NCI-H460 (cell line): ENCODE measurements around the gene ZNF273. TPM values are rescaled to one million over a fixed set of nuclear protein-coding genes. Genes with fewer than 3 reads are reported as not detected.

Experiments used
- DNase-seq: peaks from one replicate; pipeline ENCODE4 v3.0.0-alpha.2; 2016; ENCODE audit warnings: low read depth; ENCODE audit errors: extremely low read depth
- total RNA-seq: library from RNA; depleted of rRNA; stranded (reverse); fragments of >200 nt; shearing (Covaris generic); gene quantifications from 2 replicates; pipeline ENCODE4 v1.2.3, GENCODE V29; 2014

ZNF273 gene
- total RNA-seq, 1 experiment from 2014 or later: 8.2 TPM

DNA sequence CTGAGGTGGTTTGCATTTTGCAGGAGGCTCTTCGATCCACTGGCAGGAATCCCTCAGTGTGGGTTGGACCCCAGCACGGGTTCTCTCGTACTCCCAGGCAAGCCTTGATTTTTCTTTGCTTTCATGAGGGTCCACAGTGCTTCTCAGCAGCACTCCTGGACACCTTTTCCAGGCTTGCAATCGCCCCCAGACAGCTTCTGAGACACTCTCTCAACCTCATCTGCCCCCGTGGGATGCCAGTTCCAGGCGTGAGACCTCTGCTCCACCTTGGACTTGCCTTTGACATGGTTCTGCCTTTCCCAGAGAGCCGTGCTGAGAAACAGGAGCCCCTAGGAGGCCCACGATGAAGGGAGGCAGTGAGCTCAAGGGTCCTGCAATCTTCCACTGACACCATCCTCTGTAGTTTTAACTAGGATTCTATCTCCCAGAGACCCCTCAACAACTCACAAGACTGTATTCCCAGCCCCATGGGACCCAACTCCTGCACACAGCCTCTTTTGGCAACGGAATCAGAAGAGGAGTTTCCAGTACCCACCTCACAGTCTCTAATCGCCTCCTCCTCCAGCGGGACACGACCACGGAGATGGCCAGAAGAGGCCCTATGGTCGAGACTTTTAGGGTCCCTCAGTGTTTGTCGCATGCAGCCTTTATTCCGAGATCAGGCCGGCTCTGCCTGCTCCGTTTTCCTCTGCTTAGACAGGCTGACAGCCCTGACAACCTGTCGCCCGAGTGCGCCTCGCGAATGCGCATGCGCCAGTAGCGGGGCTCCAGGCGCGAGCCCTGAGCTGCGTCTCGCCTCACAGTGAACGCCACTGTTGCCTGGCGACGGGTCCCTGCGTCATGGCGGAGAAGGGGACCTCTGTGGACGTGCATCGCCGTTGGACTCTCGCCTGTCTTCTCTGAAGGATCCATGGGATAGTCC lies 26.0 kb upstream of the ZNF273 start:
- no peak for DNase-seq

DNA sequence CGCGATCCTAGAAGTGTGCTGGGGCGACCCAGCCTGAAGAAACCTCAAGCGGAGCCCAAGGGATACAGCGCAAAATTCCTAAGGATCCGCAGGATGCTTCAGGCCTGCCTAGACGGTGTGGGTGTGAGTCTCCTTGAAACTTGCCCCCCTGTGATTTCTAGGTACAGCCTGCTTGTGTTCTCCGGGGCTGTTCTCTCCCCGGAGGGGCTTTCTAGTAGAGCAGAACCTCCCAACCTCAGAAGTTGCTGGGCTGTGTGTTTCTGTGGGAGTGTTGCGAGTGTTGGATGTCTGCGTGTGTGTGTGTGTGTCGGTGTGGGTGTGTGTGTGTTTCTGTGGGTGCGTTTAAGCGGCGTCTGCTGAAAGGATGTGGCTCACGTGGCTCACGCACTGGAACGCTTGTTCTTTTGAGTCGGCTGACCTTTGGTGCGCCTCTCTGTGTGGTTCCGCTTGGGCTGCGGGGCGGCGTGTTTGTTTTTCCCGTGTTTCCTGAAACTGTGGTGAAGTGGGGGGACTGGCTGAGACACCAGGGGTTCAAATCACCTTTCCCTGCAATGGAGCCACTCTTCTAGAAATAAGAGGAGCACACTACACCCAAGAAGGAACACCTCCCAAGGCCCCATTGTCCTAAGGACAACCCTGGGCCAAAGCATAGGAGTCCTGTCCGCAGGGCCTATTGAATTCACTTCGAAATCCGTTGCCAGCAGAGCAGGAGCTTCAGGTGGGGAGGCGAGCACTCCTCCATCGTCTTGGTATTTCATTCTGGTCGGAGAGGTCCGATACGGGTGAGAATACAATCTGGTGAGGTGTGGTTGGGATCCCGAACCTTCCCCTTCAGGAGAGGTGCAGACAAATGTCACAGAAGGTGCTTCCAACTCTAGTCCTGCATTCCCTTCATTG lies 25.1 kb upstream of the ZNF273 start:
- DNase-seq: no peak

DNA sequence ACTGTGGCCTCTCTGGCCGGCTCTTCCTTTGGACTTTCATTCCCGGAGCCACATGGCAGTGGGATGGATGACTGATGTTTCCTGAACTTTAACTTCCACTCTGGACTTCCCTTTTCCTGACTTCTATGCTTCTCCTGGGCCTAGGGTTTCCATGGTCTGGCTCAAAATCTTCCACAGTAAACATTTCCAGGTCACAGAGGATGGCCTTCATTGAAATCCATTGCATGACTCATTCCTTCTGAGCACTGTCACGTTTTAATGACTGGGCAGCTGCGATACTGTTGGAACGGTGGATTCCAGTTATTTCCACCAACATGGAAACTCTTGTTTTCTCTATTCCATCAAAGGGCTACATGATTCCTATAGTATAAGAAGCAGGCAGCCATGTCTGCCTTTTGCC lies 24.4 kb upstream of the ZNF273 start:
- DNase-seq: no peak

DNA sequence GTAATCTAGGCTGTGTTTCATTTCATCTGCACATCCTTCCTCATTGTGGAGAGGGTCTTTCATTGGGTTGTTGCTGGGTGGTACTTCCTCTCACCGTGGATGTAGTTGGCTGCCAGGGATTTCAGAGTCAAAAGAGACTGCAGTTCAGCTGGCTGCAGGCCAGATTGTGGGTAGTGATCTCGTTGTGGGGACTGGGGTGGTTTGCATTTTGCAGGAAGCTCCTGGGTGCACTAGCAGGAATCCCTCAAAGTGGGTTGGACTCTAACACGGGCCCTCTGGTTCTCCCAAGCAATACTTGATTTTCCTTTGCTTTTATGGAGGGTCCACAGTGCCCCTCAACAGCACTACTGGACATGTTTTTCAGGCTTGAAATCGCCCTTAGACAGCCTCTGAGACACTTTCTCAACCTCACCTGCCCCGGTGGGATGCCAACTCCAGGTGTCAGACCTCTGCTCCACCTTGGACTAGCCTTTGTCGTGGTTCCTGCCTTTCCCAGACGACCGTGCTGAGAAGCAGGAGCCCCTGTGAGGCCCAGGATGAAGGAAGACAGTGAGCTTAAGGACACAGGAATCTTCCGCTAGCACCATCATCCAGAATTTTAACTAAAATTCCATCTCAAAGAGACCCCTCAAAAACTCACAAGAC lies 23.9 kb upstream of the ZNF273 start:
- no peak for DNase-seq

DNA sequence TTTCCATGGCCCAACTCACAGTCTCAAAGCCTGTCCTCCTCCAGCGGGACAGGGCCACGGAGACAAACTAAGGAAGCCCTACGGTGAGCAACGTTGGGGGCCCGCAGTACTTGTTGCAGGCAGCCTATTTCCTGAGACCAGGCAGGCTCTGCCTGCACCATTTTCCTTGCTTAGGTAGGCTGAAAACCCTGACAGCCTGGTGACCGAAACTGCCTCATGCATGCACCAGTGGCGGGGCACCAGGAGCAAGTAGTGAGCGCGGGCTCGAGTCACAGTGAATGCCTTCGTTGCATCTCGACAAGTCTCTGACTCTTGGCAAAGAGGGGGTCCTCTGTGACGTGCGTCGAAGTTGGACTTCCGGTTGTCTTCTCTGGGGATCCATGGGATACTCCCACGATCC lies 23.3 kb upstream of the ZNF273 start:
- no peak for DNase-seq

DNA sequence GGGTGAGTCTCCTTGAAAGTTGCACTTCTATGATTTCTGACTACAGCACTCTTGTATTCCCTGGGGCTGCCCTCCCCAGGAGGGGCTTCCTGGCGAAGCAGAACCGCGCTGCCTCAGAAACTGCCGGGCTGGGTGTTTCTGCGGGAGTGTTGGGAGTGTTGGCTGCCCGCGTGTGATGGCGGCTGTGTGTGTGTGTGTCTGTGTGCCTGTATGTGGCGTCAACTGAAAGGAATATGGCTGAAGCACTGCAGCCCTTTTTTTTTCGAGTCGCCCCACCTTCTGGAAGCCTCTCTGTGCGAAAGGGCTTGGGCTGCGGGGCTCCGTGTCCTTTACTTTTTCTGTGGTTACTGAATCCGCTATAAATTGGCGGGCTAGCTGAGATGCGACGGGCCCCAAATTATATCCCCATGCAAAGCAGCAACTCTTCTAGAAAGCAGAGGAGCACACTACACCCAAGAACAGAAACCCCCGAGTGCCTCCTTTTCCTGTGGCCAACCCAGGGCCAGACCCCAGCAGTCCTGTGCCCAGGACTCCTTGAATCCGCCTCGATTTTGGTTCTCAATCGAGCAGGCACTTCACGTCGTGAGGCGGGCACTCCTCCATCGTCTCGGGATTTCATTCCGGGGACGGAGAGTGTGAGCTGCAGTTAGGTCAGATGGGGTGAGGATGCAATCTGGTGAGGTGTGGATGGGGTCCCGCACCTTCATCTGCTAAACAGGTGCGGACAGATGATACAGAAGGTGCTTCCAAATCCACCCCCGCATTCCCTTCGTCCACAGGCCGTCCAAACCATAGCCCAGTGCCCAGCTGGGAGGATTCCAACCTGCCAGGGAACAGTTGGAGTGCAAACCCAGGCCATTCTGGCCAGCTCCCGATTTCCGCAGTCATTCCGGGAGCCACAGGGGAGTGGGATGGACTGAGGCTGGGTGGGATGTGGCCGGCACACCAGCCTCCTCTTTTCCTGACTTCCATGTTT lies 22.5 kb upstream of the ZNF273 start:
- no peak for DNase-seq

DNA sequence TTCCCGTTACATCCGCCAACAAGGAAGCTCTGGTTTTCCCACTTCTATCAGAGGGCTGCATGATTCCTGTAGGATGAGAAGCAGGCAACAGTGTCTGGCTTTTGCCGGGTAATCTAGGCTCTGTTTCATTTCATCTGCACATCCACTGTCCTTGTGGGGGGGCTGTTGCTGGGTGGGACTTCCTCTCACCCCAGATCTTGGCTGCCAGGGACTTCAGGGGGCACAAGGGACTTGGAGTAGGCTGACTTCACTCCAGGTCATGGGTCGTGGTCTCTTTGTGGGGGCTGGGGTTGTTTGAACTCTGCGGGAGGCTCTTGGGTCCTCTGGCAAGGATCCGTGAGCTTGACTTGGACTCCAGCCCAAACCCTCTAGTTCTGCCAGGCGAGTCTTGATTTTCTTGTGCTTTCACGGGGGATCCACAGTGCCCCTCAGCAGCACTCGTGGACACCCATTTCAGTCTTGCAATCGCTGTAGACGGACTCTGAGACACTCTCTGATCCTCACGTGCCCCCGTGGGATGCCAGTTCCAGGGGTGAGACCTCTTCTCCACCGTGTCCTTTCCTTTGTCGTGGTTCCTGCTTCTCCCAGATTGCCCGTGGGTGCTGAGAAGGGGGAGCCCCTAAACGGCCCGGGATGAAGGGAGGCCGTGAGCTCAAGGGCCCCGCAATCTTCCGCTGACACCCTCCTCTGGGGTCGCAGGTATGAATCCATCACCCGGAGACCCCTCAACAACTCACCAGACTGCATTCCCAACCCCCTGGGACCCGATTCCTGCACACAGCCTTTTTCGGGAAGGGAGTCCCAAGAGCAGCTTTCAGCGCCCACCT lies 21.4 kb upstream of the ZNF273 start:
- DNase-seq: no peak

DNA sequence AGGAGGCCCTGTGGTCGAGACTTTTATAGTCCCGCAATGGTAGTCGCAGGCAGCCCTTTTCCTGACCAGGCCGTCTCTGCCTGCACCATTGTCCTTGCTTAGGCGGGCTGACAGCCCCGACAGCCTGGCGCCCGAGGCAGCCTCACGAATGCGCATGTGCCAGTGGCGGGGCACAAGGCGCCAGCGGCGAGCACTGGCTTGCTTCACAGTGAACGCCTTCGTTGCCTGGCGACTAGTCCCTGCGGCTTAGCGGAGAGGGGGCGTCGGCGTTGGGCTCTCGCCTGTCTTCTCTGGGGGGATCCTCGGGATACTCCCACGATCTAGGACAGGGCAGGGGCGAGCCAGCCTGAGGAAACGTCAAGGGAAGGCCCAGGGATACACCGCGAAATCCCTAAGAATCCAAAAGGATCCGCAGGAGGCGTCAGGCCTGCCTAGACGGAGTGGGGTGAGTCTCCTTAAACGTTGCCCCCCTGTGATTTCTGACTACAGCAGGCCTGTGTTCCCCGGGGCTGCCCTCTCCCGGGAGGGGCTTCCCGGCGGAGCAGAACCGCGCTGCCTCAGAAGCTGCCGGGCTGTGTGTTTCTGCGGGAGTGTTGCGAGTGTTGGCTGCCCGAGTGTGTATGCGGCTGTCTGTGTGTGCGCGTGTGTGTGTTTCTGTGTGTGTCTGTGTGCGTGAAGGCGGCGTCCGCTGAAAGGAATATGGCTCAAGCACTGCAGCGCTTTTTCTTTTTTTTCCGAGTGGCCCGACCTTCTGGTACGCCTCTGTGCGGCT lies 20.5 kb upstream of the ZNF273 start:
- DNase-seq: no peak

DNA sequence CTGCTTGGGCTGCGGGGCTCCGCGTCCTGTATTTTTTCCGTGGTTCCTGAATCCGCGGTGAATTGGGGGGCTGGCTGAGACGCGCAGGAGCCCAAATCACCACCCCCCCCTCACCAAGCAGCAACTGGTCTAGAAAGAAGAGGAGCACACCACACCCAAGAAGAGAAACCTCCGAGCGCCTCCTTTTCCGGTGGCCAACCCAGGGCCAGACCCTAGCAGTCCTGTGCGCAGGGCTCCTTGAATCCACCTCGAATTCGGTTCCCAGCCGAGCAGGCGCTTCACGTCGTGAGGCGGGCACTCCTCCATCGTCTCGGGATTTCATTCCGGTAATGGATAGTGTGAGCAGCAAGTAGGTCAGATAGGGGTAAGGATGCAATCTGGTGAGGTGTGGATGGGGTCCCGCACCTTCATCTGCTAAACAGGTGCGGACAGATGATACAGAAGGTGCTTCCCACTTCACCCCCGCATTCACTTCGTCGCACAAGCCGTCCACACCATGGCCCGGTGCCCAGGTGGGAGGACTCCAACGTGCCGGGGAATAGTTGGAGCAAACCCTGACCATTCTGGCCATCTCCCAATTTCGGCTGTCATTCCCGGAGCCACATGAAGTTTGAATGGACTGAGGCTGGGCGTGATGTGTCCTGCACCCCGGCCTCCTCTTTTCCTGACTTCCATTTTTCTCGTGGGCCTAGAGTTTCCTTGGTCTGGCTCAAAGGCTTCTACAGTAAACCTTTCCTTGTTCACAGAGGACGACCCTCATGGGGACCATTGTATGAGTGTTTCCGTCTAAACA lies 19.8 kb upstream of the ZNF273 start:
- no peak for DNase-seq

DNA sequence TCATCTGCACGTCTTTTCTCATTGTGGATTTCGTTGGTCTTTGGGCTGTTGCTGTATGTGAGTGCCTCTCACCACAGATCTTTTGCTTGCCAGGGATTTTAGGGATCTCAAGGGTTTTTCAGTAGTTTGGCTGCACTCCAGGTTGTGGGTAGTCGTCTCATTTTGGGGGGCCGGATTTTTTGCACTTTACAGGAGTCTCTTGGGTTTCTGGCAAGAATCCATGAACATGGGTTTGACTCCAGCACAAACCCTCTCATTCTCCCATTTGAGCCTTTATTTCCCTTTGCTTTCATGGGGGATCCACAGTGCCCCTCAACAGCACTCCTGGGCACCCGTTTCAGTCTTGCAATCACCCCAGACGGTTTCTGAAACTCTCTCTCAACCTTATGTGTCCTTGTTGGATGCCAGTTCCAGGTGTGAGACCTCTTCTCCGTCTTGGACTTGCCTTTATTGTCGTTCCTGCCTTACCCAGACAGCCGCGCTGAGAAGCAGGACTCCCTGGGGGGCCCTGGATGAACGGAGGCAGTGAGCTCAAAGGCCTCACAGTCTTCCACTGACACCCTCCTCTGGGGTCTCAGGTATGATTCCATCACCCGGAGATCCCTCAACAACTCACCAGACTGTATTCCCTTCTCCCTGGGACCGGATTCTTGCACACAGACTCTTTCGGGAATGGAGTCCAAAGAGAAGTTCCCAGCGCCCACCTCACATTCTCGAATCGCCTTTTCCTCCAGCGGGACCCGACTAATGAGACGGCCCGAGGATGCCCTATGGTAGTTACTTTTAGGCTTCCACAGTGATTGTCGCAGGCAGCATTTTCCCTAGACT lies 18.8 kb upstream of the ZNF273 start:
- no peak for DNase-seq

DNA sequence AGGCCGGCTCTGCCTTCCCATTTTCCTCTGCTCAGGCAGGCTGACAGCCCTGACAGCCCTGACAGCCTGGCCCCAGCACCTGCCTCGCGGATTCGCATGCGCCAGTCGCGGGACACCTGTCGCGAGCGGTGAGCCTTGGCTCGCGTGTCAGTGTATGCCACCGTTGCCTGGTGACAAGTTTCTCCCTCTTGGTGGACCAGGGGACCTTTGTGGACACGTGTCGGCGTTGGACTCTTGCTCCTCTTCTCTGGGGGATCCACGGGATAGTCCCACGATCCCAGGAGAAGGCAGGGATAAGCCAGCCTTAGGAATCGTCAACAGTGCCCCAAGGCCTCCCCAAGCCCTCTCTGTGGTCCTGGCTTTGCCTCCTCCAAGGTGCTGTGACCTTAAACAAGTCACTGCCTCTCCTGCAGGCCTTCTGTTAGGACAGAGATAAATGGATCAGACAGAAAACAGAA lies 18.1 kb upstream of the ZNF273 start:
- DNase-seq: no peak

DNA sequence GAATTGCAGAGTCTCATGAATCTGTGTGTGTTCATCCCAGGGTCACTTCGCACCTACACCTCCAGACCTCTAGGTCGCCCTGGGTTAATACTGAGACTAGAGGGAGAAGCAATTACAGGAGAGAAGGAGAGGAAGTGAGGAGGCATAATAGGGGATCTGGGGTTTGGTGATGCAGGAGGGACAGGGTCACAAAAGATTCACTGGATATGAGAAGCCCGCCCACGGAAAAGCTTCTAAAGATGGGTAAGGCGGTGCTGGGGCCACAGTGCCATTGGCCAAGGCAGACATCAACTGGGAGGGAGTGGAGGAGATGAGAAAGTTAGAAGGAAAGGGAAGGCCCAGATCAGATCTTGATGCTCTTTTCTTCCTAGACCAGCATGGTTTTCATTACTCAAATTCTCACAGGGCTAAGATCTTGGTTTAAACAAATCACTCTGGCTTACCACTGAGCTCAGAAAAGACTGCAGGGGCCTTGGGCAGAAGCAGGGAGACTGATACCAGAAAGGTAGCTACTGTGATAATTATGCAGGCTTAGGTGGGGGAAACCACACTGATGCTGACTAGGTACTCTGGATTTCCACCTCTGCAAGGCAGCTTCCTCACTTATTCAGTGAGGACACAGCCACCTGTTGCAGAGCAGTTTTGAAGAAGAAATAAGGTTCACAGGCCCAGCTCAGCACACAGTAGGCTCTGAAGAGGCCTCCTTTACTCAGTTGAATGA lies 17.4 kb upstream of the ZNF273 start:
- no peak for DNase-seq

DNA sequence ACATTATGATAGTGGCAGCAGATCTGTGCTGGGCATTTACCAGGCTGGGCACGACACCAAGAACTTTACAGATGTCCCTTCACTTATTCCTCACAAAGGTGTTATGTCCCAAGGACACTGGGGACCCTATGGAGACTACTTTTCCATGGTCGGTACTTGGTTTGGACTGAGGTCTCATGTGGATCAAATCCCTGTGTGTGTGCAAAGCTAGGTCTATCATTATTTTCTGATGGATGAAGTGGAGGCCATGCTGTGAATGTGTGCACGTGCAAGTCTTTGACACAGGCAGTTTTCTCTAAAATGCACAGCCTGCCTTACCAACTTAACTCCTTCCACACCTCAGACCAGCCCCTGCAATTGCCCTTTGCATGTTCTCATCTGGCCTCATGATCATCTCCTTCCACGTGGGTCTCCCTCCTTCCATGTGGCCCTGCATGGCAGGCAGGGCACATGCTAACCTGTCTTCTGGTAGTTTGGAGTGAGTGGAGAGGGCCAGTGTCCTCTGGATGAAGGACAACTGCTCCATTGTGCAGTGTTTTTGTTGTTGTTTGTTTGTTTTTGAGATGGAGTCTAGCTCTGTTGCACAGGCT lies 16.0 kb upstream of the ZNF273 start:
- DNase-seq: no peak

DNA sequence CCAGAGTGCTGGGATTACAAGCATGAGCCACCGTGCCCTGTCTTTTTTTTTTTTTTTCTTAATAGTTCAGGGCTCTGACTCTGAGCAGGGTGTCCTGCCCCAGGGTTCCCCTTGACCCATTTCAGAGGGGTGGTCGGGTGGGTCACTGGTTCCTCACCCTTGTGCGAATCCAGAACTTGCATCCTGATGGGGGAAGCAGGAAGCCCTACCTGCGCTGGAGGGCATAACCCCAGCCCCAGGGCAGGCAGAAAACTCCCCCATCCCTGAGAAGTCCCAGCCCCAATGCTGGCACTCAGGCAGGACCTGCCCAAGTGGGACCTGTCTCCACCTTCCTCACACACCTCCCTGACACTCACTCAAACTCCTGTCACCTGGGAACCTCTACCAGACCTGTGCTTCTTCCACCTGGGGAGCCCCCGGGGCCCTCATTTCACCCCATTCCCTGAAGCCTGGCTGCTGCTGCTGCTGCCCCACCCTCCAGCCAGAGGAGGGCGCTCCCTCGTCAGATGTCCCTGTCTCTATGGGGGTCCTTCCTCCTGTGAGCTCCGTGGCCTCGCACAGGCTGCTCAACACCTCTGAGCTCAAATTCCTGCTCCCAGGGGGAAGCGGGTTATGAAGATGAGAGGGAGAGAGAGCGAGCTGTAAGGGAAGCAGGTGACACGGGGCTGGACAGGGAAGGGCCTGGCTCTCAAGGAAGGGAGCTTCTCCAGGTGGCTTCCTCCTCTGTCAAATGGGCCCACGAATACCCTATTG lies 15.1 kb upstream of the ZNF273 start:
- DNase-seq: no peak

DNA sequence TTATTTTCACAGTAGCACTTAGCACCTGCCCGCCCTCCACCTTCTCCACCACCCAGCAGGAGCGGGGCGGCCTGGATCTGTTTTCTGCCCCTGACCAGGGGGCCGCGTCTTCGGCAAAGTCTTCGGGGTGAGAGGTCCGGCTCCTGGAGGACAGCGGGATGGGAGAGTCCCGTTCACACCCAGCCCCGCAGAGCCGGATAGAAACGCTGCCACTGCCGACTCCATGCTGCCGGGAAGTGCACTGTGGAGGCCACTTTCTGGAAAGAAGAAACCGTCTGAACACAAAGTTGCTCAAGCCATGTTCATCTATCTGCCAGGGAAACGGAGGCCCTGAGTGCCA lies 14.5 kb upstream of the ZNF273 start:
- no peak for DNase-seq
